Tibial nerve (tissue), 4 donors: ENCODE data around the gene COMT. TPM values are rescaled to one million over a fixed set of nuclear protein-coding genes. Genes with fewer than 3 reads are reported as not detected.

Source experiments
- DNase-seq, 2 donors: peaks; one replicate each; pipeline ENCODE4 v3.0.0-alpha.2; 2019; ENCODE audit warnings: low spot score in 2 of 2
- H3K27ac ChIP-seq, 4 donors: fragments of 200-600 bp; sonication (generic) in 3 of 4; one replicate each; pipeline ENCODE4 v1.5.1; 2017 to 2019; ENCODE audit warnings: mild to moderate bottlenecking in 1 of 4
- H3K27me3 ChIP-seq, 2 donors: fragments of 200-600 bp; sonication (generic) in 1 of 2; one replicate each; pipeline versions ENCODE4 v1.5.1 to v1.6.0; 2017 to 2019
- H3K36me3 ChIP-seq, 3 donors: fragments of 200-600 bp; sonication (generic); one replicate each; pipeline ENCODE4 v1.5.1; 2018 to 2019
- H3K4me1 ChIP-seq, 4 donors: fragments of 200-600 bp; sonication (generic) in 3 of 4; one replicate each; pipeline ENCODE4 v1.5.1; 2017 to 2019
- H3K4me3 ChIP-seq, 4 donors: fragments of 200-600 bp; sonication (generic) in 3 of 4; one replicate each; pipeline ENCODE4 v1.5.1; 2017 to 2019; ENCODE audit warnings: mild to moderate bottlenecking in 1 of 4, moderate library complexity in 1 of 4
- H3K9me3 ChIP-seq, 4 donors: fragments of 200-600 bp; sonication (generic) in 3 of 4; one replicate each; pipeline ENCODE4 v1.5.1; 2017 to 2019
- EP300 ChIP-seq, 2 donors: sonication (generic); formaldehyde crosslinking; IDR thresholded peaks; one replicate each; pipeline ENCODE4 v1.6.1; 2017; ENCODE audit warnings: antibody characterized with exemption in 2 of 2, mild to moderate bottlenecking in 1 of 2
- POLR2A ChIP-seq, 2 donors: fragments of 450-650 bp; IDR thresholded peaks; one replicate each; pipeline ENCODE4 v1.6.1; 2017; ENCODE audit warnings: antibody characterized with exemption in 2 of 2, mild to moderate bottlenecking in 2 of 2, moderate library complexity in 2 of 2
- WGBS, 2 donors: methylation state at CpG; one replicate each; pipeline ENCODE4 v1.1.5; 2018; 5-methylcytosine and 5-hydroxymethylcytosine counted together
- total RNA-seq, 4 donors: library from RNA; depleted of rRNA; stranded (reverse); fragments of >200 nt; gene quantifications; one replicate each; pipeline ENCODE4 v1.1.0, GENCODE V29; 2016
- TF ChIP-seq, protein P1 (sequence below), 5 experiments: fragments of 200-600 bp in 3 of 5; fragments of 450-650 bp in 2 of 5; sonication (generic) in 3 of 5; IDR thresholded peaks; one replicate each; pipeline ENCODE4 v1.5.1; 2016 to 2019; ENCODE audit warnings: antibody characterized with exemption in 5 of 5, mild to moderate bottlenecking in 3 of 5, moderate library complexity in 2 of 5

Gene COMT
- total RNA-seq, 4 donors from 2014 or later, result 212 to 306 (median 240) TPM

DNA sequence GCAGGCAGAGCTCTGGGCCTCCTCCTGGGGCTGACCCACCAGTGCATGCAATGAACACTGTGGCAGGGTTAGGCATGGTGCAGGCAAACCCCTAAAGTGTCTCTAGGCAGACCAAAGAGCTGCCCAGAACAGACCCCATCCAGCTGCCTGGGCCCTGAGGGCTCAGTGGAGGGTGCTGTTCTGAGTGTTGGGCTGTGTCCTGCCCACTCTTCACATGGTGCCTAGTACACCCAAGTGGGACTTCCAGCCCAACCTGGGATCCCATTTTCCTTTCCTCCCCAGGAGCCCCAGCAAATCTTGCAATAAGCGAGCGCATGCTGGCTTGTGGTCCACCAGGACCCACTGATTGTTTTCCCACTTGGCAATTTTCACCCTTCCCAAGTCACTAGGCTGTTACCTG is 48.6 kb downstream of the COMT start:
- H3K4me3 ChIP-seq, result no peak overlapping the region
- 50% methylated on average over 2 of the region's 2 CpGs for WGBS, 2 donors
- no peak for DNase-seq
- H3K27me3 ChIP-seq, result no peaks in the 10 kb centered on the region
- TF ChIP-seq EP300 (IDR thresholded peaks at IDR 0.05), result no peak
- TF ChIP-seq, protein P1, sequence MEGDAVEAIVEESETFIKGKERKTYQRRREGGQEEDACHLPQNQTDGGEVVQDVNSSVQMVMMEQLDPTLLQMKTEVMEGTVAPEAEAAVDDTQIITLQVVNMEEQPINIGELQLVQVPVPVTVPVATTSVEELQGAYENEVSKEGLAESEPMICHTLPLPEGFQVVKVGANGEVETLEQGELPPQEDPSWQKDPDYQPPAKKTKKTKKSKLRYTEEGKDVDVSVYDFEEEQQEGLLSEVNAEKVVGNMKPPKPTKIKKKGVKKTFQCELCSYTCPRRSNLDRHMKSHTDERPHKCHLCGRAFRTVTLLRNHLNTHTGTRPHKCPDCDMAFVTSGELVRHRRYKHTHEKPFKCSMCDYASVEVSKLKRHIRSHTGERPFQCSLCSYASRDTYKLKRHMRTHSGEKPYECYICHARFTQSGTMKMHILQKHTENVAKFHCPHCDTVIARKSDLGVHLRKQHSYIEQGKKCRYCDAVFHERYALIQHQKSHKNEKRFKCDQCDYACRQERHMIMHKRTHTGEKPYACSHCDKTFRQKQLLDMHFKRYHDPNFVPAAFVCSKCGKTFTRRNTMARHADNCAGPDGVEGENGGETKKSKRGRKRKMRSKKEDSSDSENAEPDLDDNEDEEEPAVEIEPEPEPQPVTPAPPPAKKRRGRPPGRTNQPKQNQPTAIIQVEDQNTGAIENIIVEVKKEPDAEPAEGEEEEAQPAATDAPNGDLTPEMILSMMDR (IDR thresholded peaks at IDR 0.05), result no peak
- H3K36me3 ChIP-seq, result no peaks in the 10 kb centered on the region
- peak overlapping the region in 3 of 4 donors; percentile 38 to 93 (median 90) for H3K27ac ChIP-seq
- peaks cover 0 to 94% (median 40%) of the 10 kb centered on the region in 4 donors for H3K4me1 ChIP-seq
- H3K9me3 ChIP-seq, result no peaks in the 10 kb centered on the region

DNA sequence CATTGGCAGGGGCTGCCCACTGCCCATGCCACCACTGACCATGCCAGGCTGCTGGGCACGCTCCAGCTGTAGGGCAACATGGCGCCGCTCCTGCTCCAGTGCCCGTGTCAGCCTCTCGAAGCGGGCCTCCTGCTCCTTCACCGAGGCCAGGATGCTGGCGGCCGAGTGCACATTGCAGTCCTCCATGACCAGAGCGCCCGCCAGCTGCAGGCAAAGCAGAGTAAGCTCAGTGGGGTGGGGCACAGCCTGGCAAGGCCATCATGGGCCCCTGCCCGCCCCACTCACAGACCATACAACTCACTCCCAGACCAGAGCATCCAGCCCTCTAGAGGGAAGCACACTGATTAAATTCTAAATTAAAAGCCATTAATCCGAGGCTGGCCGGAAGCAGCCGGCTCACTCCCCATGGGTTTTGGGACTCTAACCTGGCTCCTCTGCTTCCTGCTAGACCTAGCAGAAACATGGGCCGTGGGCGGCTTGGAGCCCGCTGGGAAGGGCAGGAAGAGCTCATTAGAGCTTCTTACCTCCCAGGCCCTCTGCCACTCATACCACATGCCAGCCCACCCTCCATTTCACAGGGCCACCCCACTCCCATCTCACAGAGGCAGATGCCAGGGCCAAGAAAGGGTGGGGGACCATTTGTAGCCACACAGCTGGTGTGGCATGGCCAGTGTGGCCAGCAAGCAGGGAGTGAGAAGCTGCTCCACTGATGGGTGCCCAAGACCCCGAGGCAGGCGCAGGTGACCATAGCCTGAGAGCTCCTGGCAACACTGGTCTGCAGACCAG is 49.2 kb downstream of the COMT start:
- no peak for DNase-seq
- 65 to 74% methylated on average over 8 to 13 of the region's 20 CpGs for WGBS, 2 donors
- TF ChIP-seq EP300 (IDR thresholded peaks at IDR 0.05), result no peak
- Histone ChIP-seq H3K36me3 (no peaks in the 10 kb centered on the region), H3K4me3 (no peak overlapping the region), H3K9me3 (no peaks in the 10 kb centered on the region), H3K4me1 (peaks cover 0 to 94% (median 38%) of the 10 kb centered on the region in 4 donors), H3K27me3 (no peaks in the 10 kb centered on the region), H3K27ac (peak overlapping the region in 3 of 4 donors; percentile 59 to 93 (median 90))

DNA sequence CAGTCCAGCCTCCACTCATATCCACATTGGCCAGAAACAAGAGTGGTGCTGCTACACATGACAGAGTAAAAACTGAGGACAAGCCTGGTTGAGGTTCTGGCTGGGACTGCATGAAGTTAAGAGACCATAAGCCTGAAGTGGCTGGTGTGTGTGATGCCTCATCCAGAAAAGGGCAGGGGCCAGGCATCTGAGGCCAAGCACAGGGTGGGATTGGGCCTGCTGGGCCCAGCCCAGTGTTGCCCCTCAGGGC is 49.7 kb downstream of the COMT start:
- H3K9me3 ChIP-seq, result no peaks in the 10 kb centered on the region
- no peak for DNase-seq
- TF ChIP-seq EP300 (IDR thresholded peaks at IDR 0.05) (no peak), POLR2A (IDR thresholded peaks at IDR 0.05) (no peak)
- TF ChIP-seq, protein P1 (IDR thresholded peaks at IDR 0.05), result no peak
- H3K36me3 ChIP-seq, result no peaks in the 10 kb centered on the region
- H3K27me3 ChIP-seq, result no peaks in the 10 kb centered on the region
- peak overlapping the region in 3 of 4 donors; percentile 59 to 93 (median 90) for H3K27ac ChIP-seq
- H3K4me3 ChIP-seq, result no peak overlapping the region
- H3K4me1 ChIP-seq, result peaks cover 0 to 94% (median 38%) of the 10 kb centered on the region in 4 donors

DNA sequence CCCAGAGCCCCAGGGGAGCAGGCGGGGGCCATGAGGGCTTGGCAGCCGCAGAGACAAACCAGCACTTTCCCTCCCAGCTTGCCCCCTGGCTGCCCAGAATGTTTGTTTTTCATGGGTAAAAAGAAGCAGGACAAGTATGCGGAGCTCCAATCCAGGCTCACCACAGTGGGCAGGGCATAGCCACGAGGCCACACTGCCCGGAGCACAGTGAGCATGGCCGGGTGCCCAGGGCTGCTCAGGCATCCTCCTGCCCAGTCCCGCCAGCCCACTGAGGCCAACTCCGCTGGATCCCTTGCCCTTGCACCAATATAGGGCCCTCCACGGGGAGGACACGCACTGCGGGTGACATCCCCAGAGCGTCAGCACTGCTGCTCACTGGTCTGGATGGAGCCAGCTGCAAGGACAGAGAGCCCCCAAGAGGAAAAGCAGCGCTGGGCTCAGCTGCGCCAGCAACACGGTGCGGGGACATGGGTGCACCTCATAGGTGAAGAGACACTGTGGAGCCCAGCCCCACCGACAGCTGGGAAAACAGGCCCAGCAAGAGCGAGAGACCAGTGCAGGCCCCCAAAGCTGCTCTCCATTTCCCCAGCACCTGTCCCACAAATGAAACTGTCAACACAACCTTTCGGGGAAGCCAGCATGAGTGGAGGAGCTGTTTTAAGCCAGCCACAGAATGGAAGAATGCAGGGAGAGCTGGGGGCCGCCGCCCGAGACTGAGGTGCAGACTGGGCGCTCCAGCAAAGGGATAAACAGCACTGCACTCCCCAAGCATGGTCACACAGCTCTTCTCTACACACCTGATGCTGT is 50.3 kb downstream of the COMT start:
- 50 to 70% methylated on average over 15 to 23 of the region's 23 CpGs for WGBS, 2 donors
- peaks cover 0 to 95% (median 42%) of the 10 kb centered on the region in 4 donors for H3K4me1 ChIP-seq
- TF ChIP-seq POLR2A (IDR thresholded peaks at IDR 0.05) (no peak), EP300 (IDR thresholded peaks at IDR 0.05) (peak in 1 of 2 donors; percentile 30)
- TF ChIP-seq, protein P1 (IDR thresholded peaks at IDR 0.05), result no peak
- H3K9me3 ChIP-seq, result no peaks in the 10 kb centered on the region
- no peak overlapping the region for H3K4me3 ChIP-seq
- H3K27me3 ChIP-seq, result no peaks in the 10 kb centered on the region
- H3K27ac ChIP-seq, result peak overlapping the region in 3 of 4 donors; percentile 59 to 93 (median 90)
- no peak for DNase-seq
- H3K36me3 ChIP-seq, result no peaks in the 10 kb centered on the region

DNA sequence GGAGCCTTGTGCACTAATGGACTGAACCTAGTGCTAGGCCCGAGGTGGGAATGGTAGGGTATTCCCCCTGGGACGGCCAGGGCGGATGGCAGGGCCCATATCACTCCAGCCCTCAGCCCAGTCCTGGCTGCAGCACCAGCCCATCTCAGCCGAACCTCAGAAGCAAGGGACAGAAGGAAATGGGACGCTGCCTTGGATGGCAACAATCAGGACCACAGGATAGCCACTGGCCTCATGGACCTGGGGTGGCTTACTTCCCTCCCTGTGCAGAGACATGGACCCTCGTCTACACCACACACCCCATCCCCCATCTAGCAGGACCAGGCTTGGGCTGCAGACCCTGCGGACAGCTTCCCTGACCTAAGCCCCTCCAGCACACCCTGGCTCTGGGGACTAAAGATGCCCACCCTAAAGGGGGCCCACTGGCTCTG is 50.9 kb downstream of the COMT start:
- H3K27ac ChIP-seq, result peak overlapping the region in 3 of 4 donors; percentile 59 to 93 (median 90)
- no peak overlapping the region for H3K4me3 ChIP-seq
- H3K27me3 ChIP-seq, result no peaks in the 10 kb centered on the region
- H3K36me3 ChIP-seq, result no peaks in the 10 kb centered on the region
- H3K4me1 ChIP-seq, result peaks cover 0 to 97% (median 46%) of the 10 kb centered on the region in 4 donors
- 77 to 81% methylated on average over 4 to 7 of the region's 7 CpGs for WGBS, 2 donors
- H3K9me3 ChIP-seq, result no peaks in the 10 kb centered on the region
- no peak for DNase-seq
- no peak for TF ChIP-seq EP300 (IDR thresholded peaks at IDR 0.05)
- TF ChIP-seq POLR2A (IDR thresholded peaks at IDR 0.05), result no peak
- TF ChIP-seq, protein P1 (IDR thresholded peaks at IDR 0.05), result no peak
